ENCODE data around the gene ITM2C. TPM values are rescaled to one million over a fixed set of nuclear protein-coding genes. Genes with fewer than 3 reads are reported as not detected.

The ITM2C gene
- total RNA-seq, 1 donor from 2014 or later = 88.1 TPM

GRCh38 chr2:230893841-230894781, 29.4 kb downstream of the ITM2C start:
- no peak for DNase-seq

DNA sequence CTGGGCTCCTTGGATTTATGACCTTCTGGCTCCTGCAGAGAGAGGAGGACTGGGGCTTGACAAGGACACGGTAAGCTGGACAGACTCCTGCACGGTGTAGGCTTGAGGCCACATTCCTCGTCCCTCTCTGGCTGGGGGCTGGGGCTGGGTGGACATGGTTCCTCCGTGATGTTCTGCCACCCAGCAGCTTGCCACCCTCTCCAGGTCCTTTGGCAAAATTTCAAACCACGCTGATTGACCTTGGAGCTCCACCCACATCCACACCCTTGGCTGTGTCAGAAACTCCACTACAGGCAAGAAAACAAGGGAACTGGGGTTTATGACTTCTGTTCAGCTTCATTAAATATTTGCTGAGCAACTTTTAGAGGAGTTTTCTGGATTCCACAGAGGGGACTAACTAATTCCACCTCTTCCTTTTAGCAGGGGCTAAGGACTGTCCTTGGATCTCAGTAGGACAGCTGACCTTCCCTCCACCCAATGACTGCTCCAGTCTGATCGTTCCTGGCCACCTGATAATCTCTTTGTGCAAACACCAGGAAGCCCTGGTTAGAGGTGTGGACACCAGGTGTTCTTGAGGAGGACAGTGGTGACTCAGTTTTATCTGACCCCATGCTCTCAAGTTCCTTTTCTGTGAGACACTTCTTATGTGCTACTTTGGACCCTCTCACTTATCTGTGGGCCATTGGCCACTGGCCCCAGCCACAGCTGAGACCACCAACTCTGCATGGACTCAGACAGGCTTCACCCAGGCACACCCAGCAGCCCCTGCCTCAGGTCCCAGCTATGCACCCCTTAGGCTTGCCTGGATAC, 31.0 kb downstream of the ITM2C start:
- DNase-seq = no peak

DNA sequence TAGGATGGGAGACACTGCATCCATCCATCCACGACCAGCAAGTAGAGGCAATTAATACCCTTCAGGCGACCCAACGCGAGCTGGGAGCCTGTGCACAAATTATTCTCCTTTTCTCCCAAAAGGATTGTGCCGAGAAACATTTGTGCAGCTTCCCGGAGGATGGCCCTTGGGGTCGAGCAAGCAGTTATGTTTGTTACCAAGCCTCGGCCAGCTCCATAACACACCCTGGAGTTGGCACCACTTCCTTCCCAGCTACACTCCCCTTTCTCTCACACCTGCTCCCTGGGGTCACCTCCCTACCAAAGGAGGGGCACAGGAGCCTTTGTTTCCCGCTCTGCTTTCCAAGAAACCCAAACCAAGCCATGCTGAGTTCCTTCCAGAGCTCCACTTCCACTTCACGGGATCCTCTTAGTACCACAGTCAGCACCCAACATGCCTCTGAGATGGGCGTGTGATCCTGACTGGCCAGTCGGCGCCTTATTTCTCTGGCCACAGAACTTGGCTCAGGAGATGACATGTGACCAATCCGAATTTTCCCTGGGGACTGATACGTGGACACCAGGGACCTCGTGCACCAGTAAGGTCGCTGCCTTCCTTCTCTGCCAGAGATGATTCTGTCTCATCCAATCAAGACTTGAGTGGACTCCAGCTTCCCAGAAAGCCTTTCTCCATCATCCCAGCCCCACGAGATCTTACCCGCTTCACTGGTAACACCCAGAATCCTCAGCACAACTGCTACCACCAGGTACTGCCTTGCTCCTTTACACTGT, 31.8 kb downstream of the ITM2C start:
- no peak for DNase-seq

- no peak for DNase-seq
Observed at GRCh38 chr2:230898016-230898712, 33.4 kb downstream of the ITM2C start.

- DNase-seq = no peak
Observed at GRCh38 chr2:230898713-230899091, 34.0 kb downstream of the ITM2C start.

- no peak for DNase-seq
Observed at GRCh38 chr2:230899287-230899686, 34.5 kb downstream of the ITM2C start.

DNA sequence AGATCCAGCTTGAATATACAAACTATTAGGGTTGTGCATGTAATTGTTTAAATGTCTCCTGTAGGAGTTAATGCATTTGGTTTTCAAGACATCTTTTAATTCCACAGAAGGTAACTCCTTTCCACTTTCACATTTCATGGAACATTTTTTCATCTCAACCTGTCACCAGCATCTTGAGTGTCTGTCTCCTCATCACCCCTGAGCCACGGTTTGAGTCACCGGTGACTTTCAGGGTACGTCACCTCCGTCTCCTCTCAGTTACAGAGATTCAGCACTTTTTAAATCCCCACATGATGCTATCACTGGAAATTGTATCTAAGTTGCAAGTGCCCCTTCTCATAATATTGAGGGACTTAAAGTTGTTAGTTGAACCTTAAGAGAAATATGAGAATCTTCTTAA, 35.0 kb downstream of the ITM2C start:
- no peak for DNase-seq

DNA sequence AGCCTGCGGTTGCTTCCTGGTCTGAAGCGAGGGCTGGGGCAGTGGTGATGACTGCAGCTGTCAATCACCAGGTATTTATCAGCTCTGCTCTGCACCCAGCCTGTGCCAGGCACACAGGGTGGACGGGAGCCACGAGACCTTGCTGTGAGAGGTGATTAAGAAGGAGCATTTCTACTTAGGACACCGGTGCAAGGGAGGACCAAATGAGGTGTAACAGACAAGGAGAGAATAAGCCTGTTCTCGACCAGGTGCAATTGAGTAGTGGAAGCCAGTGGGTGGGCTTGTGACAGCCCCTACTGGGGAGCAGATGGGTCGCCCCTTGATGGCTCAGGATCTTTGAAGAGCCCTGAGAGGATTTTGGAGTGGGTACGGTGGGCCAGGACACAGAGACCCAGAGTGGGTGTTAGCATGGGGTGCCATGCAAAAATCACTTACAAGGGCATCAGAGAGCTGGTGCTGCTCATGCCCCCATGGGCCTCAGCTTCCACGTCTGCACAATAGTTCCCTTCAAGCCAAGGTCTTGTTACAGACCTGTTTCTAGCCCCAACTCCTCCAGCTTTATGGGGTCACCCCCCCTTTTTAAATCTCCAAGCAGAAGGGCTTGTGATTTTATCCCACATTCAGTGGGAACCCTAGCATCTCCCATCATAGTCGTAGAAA, 35.7 kb downstream of the ITM2C start:
- DNase-seq = no peak

- DNase-seq = no peak
Observed at GRCh38 chr2:230901006-230901405, 36.3 kb downstream of the ITM2C start.

GRCh38 chr2:230902180-230902899, 37.6 kb downstream of the ITM2C start:
- peak; percentile 41 for DNase-seq

- DNase-seq = no peak
Observed at GRCh38 chr2:230903231-230904150, 38.7 kb downstream of the ITM2C start.

GRCh38 chr2:230904856-230905447, 40.2 kb downstream of the ITM2C start:
- DNase-seq = no peak

- DNase-seq = no peak
Observed at GRCh38 chr2:230905448-230906421, 41.0 kb downstream of the ITM2C start.

DNA sequence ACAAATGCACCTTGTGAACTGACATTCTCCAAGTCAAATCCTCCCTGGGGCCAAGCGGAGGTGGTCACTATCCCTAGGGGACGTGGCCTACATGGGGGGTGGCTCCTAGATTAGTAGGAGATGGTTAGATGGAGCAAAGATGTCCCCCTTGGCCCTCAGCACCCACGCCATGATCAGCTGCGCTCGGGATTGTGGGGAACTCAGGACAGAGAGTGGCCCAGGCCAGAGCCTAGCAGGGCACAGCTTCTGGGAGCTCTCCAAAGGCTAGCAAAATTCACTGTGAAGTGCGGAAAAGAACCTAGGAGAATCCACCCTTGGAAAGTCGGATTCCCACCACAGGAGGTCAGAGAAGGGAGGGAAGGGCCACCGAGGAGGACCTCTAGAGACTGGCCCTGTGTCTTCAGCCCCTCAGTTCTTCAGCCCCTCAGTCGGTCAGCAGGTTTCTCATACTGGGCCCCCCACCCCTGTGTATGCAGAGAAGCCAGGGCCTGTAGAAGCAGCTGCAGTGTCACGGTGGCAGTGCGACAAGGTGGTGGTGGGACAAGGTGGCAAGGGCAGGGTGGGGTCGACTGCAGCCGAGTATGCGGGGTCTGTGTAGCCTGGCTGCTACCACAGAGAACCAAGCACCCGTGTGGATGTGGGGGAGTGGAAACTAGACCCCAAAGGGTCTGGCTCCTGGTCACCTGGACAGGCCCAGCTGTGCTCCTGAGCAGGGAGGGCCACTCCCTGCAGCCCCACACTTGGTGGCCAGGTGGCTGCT, 41.9 kb downstream of the ITM2C start:
- no peak for DNase-seq

DNA sequence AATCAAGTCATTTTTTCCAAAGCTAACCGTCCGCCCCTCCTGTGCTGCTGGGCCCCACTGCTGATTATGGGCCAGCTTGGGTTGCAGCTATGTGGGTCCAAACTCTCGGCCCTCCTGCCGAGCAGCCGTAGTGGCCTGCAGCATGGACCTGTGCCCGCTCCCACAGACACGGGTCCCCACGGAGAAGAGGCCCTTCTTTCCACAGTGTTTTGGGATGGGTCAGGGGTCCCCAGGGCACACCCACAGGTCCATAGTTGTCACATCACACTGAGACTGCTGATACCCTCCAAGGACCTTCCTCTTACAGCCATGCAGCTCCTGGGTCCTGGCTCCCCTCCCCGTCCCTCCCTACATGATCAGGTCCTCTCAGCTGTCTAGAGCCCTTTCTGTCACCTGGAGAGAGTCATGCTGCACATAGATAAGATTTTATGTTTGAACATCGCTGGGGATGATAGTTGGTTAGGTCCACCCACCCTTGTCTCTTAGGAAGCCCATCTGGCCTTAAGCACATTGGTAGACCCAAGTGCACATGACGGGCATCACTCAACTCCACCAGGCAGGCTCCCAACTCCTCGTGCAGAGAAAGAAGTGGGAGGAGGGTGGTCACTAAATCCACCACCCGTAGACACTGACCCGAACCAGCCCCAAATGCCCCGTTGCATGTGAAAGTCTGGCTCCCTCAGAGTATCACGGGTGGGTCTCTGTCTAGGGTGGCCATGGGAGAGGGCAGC, 42.8 kb downstream of the ITM2C start:
- DNase-seq = no peak

GRCh38 chr2:230908092-230908594, 43.4 kb downstream of the ITM2C start:
- no peak for DNase-seq

Data from tongue (tissue), 2 donors.